GM18508 (cell line): Measurements from ENCODE around the gene GMPR.

Source experiments
- ATAC-seq: cut with Tn5 transposase; IDR thresholded peaks from one replicate; pipeline ENCODE4 v1.9.1; 2021; ENCODE audit warnings: moderate number of reproducible peaks; ENCODE audit not compliant: insufficient read depth, unreplicated experiment

The GMPR gene

DNA sequence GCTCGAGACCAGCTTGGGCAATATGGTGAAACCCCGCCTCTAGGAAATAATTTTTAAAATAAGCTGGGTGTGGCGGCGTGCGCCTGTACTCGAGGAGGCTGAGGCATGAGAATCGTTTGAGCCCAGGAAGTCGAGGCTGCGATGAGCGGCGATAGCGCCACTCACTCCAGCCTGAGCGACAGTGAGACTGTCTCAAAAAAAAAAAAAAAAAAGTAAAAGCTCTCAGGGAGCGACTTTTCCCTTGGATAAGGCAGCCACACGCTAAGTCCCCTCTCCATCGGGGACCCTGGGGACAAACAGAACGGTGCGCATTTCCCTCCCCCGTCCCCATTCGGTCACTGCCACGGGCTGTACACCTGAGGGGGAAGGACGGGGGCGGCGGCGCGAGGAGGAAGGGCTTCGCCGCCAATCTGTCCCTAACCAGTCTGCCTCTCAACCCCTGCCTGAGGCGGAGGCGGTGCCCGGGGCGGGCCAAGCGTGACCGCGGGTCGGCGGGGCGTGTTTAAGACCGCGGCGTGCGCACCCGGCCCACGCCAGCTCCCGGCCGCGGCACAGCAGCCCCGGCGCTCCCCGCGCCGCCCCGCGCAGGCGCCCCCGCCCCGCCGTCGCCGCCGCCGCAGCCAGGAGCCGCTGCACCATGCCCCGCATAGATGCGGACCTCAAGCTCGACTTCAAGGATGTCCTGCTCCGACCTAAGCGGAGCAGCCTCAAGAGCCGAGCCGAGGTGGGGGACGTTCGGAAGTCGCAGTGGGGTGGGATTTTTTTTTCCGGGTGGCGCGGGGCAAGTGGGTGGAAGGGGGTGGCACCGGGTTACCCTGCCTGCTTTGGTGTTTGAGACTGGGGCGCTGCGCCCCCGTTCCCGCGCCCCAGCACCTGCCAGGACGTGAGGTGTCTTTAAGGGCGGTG lies at the start of gene GMPR:
TSS of gene GMPR (plus strand) at position 531 of the 906 bp plus-strand sequence. CDS start at position 638, 107 bp downstream.
- ATAC-seq: peak; percentile 47

DNA sequence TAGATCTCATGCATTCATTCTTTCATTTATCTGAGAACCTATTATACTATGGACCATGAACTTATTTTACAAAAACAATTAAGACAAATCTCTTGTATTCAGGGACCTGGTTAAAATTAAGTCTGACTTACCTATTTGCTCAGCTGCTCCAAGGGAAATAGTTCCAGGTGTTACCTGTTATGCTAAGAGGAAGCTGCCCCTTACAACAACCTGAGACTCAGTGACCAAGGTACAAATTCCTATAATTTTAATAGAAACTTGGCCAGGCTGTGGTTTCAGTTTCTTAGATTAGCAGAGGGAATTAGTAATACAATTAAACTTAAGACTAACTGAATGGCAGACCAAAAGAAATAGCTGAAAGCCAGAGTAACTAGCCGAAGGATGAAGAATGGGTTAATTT lies 48.2 kb upstream of the GMPR start:
- no peak for ATAC-seq

GRCh38 chr6:16196260-16196983 lies 42.0 kb upstream of the GMPR start:
- no peak for ATAC-seq

GRCh38 chr6:16196984-16197546 lies 41.3 kb upstream of the GMPR start:
- no peak for ATAC-seq

DNA sequence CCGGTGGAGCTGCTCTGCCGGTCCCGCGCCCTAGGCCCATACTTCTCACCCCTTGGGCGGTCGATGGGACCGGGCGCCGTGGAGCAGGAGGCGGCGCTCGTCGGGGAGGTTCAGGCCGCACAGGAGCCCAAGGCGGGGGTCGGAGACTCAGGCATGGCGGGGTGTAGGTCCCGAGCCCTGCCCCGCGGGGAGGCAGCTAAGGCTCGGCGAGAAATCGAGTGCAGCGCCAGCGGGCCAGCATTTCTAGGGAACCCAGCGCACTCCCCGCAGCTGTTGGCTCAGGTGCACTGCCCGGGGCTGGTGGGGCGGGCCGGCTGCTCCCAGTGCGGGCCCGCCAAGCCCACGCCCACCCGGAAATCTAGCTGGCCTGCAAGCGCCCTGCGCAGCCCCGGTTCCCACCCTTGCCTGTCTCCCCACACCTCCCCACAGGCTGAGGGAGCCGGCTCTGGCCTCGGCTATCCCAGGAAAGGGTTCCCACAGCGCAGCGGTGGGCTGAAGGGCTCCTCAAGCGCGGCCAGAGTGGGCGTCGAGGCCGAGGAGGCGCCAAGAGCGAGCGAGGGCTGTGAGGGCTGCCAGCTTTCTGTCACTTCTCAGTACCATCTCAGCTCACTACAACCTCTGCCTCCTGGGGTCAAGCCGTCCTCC lies 40.2 kb upstream of the GMPR start:
- ATAC-seq: no peak

DNA sequence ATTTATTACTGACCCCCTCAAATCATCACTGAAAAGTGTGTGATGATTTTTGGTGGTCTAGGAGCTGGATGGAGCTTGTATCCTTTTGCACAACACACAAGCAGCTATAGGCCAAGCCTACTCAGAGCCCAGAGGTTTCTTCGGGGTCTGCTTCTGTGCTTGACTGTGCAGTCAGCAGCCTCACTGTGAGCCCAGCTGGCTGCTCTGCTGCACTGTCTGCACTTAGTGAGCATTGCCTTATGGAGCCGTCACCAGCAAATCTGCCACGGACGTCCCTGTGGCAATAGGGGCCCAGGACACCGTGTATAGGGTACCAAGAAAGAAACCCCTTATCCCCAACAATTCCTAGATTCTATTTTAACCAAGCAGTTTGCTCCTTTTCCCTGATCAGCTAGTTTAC lies 38.6 kb upstream of the GMPR start:
- ATAC-seq: no peak

DNA sequence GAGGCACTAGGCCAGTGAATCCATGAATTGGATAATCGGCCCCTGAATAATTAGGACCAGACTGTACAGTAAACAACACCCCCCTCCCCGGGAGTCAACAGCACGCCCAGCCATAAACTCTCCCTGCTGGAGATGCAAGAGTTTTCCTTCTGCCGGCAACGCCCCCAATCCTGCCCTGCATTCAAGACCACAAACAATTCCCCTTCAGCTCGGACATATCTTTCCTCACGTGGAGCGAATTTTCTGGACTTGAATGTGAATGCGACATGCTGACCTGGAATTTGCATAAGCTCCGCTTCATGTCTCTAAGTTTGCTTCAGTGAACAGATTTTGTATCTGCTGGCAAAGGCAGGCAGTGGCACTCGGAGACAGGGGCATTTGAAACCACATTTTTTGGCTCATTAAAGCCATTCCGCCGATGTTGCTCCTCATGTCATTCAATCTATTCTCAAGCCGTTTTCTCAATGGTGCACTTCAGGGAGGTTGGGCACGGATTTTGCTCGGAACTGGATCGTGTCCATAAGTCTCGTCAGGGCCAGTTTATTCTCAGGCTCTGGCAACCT lies 38.0 kb upstream of the GMPR start:
- ATAC-seq: no peak

- no peak for ATAC-seq
Observed at GRCh38 chr6:16201706-16202105, 36.7 kb upstream of the GMPR start.

- ATAC-seq: peak; percentile 7
Observed at GRCh38 chr6:16204653-16205376, 33.6 kb upstream of the GMPR start.

DNA sequence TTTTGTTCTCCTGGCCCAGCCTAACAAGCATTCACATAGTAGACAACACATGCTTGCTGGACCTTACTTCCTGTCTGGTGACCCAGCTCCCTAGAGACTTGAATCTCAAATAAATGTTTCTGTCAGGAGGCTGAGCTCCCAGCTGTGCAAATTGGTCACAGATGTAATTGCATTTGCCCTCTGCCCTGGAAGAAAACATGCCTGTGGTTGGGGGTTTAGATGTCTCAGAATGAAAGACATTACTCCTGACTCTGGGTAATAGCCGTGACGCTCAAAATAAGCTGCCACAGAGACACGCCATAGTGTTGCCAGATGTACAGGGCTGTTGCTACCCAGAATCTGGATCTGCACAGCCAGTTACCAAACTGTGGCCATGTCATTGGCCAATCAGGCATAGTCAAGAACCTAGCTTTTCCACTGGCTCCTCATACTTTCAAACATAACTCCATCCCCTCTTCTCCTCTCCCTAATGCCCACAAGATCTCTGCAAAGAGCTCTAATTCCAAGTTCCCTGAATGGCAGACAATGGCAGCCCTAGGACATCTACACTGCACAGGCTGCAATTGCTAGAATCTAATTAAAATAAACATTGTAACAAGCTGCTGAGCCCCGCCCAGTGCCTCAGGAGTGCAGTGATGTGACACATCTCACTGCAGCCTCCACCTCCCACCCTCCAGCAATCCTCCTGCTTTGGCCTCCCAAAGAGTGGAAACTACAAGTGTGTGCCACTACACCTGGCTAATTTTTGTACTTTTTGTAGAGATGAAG lies 32.8 kb upstream of the GMPR start:
- peak; percentile 70 for ATAC-seq

DNA sequence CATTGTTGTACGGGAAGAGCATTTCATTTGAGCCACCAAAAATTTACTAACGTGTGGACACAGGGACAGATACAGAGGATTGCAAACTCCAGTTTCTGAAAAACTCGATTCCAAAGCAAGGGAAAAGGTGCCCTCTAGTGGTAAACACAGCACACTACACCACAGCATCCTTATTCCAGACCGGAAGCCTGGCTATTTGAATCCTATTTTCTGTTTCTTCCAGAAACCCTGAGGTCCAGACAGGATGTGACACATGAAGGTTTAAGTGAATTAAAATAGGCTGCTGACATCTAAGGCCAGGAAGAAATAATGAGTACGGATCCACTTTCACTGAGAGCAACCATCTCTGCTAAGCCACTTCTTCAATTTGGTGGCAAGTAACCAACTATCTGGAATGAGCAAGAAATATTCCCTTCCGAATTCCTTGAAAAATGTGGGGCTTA lies 31.8 kb upstream of the GMPR start:
- no peak for ATAC-seq

DNA sequence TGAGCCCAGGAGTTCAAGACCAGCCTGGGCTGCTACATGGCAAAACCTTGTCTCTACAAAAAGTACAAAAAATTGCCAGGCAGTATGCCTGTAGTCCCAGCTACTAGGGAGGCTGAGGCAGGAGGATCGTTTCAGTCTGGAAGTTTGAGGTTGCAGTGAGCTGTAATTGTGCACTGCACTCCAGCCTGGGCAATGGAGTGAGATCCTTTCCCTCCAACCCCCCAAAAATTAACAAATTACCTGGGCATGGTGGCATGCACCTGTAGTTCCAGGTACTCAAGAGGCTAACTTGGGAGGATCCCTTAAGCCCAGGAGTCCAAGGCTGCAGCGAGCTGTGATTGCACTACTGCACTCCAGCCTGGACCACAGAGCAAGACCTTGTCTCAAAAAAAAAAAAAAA lies 29.4 kb upstream of the GMPR start:
- ATAC-seq: no peak

GRCh38 chr6:16209539-16209938 lies 28.8 kb upstream of the GMPR start:
- no peak for ATAC-seq

DNA sequence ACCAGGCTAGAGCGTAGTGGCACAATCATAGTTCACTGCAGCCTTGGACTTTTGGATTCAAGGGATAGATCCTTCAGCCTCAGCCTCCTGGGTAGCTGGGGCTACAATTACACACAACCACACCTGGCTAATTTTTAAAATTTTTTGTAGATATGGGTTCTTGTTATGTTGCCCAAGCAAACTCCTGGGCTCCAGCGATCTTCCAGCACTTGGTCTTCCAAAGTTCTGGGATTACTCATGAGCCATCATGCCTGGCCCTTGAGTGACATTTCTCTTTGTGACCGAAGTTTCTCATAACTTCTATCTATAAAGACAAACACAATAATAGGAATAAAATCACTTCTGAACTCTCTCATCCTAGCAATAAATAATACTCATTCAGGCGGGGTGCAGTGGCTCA lies 26.1 kb upstream of the GMPR start:
- no peak for ATAC-seq

- no peak for ATAC-seq
Observed at GRCh38 chr6:16216501-16217155, 21.8 kb upstream of the GMPR start.

DNA sequence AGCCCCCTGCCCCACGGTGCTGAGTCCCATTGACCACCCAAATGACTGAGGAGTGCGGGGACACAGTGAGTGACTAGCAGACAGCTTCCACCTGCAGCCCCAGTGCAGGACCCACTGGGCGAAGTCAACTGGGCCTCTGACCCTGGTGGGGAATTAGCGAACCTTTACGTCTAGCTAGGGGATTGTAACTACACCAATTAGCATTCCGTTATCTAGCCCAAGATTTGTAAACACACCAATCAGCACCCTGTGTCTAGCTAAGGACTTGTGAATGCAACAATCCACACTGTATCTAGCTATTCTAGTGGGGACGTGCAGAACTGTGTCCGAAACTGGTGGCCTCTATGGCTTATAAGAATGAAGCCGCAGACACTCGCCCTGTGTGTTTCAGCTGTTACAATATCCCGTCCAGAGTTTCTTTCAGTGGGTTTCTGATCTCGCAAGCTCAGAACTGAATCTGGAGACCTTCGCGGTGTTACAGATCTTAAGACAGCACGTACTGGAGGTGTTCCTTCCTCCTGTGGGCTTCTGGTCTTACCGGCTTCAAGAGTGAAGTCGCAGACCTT lies 21.1 kb upstream of the GMPR start:
- ATAC-seq: no peak

- no peak for ATAC-seq
Observed at GRCh38 chr6:16222826-16223225, 15.6 kb upstream of the GMPR start.

- ATAC-seq: no peak
Observed at GRCh38 chr6:16223362-16223761, 15.0 kb upstream of the GMPR start.
